Mucosa of stomach (tissue), 1 donor: ENCODE data around the gene KANK4.

Experiments
- H3K27me3 ChIP-seq: one replicate; pipeline ENCODE4 v1.7.0; 2013; ENCODE audit warnings: mild to moderate bottlenecking, low read length; ENCODE audit not compliant: control insufficient read depth, insufficient read depth
- H3K36me3 ChIP-seq: one replicate; pipeline ENCODE4 v1.7.0; 2013; ENCODE audit warnings: low read length; ENCODE audit not compliant: control insufficient read depth, insufficient read depth
- H3K4me1 ChIP-seq: one replicate; pipeline ENCODE4 v1.7.0; 2013; ENCODE audit warnings: mild to moderate bottlenecking, low read length; ENCODE audit not compliant: control insufficient read depth, insufficient read depth
- H3K4me3 ChIP-seq: one replicate; pipeline ENCODE4 v1.7.0; 2013; ENCODE audit warnings: low read length
- H3K9ac ChIP-seq: one replicate; pipeline ENCODE4 v1.7.0; 2013; ENCODE audit warnings: mild to moderate bottlenecking, low read length, moderate library complexity
- H3K9me3 ChIP-seq: one replicate; pipeline ENCODE4 v1.7.0; 2013; ENCODE audit warnings: mild to moderate bottlenecking, low read length, moderate library complexity; ENCODE audit not compliant: control insufficient read depth
- donor health status: Pancreatic carcinoma.

Gene KANK4

DNA sequence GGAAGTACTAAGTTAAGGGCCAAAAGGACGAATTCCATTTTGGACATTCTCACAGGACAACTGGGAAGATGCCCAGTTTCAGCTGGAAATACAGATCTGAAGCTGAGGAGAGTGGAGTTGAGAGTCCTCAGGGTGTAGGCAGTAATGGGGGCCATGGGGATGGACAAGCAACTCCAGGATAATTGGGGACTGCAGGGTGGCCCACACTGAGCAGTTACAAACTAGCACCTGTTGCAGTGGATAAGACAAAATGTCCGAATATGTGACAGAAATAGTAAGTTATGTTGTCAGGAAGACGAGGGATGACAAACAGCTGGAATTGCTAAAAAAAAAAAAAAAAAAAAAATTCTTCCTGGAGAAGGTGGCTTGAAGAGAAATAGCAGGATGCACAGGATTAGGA is 34.6 kb upstream of the KANK4 start:
- H3K36me3 ChIP-seq = no peaks in the 10 kb centered on the region
- H3K27me3 ChIP-seq = no peaks in the 10 kb centered on the region
- no peak overlapping the region for H3K4me3 ChIP-seq
- H3K4me1 ChIP-seq = no peaks in the 10 kb centered on the region
- H3K9me3 ChIP-seq = no peaks in the 10 kb centered on the region
- no peak overlapping the region for H3K9ac ChIP-seq

DNA sequence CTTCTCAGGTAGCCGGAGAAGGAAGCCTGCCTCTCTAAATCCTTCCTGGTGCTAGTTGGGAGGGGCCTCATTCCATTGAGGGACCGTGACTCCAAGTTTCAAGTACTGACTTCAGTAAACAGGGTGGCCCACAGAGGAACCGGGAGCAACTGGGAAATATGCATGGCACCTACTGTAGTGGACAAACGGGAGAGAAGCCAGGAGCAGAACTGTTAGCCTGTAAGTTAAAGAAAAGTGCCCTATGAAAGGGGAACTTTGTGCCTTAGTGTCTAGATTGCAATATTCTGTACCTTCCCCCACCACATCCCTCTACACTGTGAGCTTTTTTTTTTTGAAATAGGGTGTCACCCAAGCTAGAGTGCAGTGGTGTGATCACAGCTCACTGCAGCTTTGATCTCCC is 33.2 kb upstream of the KANK4 start:
- Histone ChIP-seq H3K36me3 (no peaks in the 10 kb centered on the region), H3K9ac (no peak overlapping the region), H3K4me1 (no peaks in the 10 kb centered on the region), H3K9me3 (no peaks in the 10 kb centered on the region), H3K27me3 (no peaks in the 10 kb centered on the region), H3K4me3 (no peak overlapping the region)

- H3K9ac ChIP-seq = no peak overlapping the region
- H3K27me3 ChIP-seq = no peaks in the 10 kb centered on the region
- H3K4me3 ChIP-seq = no peak overlapping the region
- no peaks in the 10 kb centered on the region for H3K4me1 ChIP-seq
- no peaks in the 10 kb centered on the region for H3K9me3 ChIP-seq
- no peaks in the 10 kb centered on the region for H3K36me3 ChIP-seq
Measured at GRCh38 chr1:62349470-62350233, 30.4 kb upstream of the KANK4 start.

DNA sequence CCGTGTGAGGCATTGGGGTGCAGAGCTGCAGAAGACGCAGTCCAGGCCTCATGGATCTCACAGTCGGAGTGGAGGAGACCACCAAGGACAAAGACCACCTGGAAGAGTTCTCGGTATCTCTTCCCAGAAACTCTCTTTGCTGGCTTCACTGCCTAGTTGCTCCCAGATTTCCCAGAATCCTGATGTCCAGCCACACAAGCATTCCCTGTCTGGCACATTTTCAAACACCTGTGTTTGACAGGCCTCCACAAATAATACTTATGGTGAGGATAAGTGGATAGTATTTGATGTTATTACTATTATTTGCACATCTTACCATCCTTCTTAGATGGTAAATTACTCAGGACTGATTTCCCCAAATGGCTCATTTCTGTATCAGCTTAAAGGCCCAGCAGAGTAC is 27.7 kb upstream of the KANK4 start:
- Histone ChIP-seq H3K4me3 (no peak overlapping the region), H3K4me1 (no peaks in the 10 kb centered on the region), H3K9me3 (no peaks in the 10 kb centered on the region), H3K9ac (no peak overlapping the region), H3K36me3 (no peaks in the 10 kb centered on the region), H3K27me3 (peaks cover 4% of the 10 kb centered on the region)

- no peak overlapping the region for H3K4me3 ChIP-seq
- H3K36me3 ChIP-seq = no peaks in the 10 kb centered on the region
- H3K27me3 ChIP-seq = peaks cover 4% of the 10 kb centered on the region
- no peaks in the 10 kb centered on the region for H3K4me1 ChIP-seq
- H3K9ac ChIP-seq = no peak overlapping the region
- H3K9me3 ChIP-seq = no peaks in the 10 kb centered on the region
Measured at GRCh38 chr1:62343911-62344310, 24.7 kb upstream of the KANK4 start.

DNA sequence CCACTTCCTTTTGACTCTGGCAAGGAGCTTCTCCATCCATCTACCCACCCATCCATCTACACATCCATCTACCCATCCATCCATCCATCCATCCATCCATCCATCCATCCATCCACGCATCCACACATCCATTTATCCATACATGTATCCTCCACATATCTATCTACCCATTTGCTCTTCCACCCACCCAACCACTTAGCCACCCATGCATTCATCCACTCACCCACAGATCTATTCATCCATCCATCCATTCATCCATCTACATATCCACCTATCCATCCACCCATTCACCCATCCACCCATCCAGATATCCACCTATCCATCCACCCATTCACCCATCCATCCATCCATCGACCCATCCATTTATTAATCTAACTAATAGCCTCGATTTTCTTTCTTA is 23.0 kb upstream of the KANK4 start:
- no peak overlapping the region for H3K9ac ChIP-seq
- no peak overlapping the region for H3K4me3 ChIP-seq
- no peaks in the 10 kb centered on the region for H3K36me3 ChIP-seq
- no peaks in the 10 kb centered on the region for H3K9me3 ChIP-seq
- H3K27me3 ChIP-seq = peaks cover 4% of the 10 kb centered on the region
- H3K4me1 ChIP-seq = no peaks in the 10 kb centered on the region

DNA sequence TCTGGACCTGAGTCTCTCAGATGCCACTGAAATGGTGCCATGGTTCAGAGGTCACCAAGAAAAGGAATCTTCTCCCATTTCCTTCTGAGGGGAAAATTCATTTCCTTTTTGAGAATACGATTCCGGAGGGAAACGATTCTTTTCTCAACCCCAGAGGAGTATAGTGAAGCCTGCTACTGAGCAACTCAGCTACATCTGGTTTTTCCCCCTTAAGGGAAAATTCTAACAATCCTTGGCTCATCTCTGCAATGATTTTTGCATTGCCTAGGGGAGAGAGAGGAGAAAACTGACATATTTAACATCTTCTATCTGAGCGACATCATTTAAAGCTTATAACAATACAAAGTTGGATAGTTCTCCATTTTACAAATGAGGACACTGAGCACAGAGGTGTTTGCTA is 22.4 kb upstream of the KANK4 start:
- Histone ChIP-seq H3K9ac (no peak overlapping the region), H3K36me3 (no peaks in the 10 kb centered on the region), H3K9me3 (no peaks in the 10 kb centered on the region), H3K27me3 (peaks cover 4% of the 10 kb centered on the region), H3K4me3 (no peak overlapping the region), H3K4me1 (no peaks in the 10 kb centered on the region)

GRCh38 chr1:62341089-62341488 is 21.9 kb upstream of the KANK4 start:
- H3K36me3 ChIP-seq = no peaks in the 10 kb centered on the region
- no peaks in the 10 kb centered on the region for H3K4me1 ChIP-seq
- H3K9me3 ChIP-seq = no peaks in the 10 kb centered on the region
- H3K9ac ChIP-seq = no peak overlapping the region
- peaks cover 4% of the 10 kb centered on the region for H3K27me3 ChIP-seq
- no peak overlapping the region for H3K4me3 ChIP-seq

DNA sequence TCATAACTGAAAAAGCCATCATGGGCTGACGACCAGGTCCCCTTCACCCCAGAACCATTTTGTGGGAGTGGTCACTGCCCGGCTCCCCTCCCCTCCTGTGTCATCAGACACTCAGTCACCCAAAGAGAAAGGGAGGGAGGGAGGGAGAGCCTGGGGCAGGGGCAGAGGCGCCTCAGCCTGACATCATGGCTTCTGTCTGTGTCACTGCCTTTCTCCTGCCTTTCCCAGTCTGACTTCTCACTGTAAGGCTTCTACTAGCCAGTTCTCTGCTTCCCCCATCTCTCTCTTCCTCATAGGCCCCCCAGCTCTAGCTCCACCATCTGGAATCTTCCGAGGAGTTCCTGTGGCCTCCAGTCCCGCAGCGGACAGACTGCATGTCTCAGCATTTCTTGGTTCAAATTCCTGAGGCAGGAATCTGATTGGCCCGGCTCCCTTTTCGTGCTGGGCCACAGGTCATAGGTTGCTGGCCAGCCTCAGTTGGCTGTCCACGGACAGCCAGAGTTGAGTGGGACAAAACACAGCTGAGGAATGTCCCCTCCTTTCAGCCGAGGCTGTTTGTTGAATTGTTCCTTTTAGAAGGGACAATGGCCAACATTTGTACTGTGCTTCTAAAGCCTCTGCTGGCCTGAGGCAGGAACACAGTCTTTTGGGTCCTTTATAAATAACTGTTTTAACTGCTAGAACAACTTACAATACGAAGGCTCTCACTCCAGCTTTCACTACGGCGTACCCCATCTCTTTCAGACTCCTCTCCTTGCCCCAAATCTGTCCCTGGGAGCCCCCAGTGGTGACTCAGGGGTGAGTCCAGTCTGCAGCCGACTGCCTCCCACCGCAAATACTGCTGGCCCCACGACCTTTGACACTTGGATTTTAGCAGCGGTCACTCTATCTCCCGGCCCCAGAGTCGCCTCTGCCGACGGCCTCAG is 18.7 kb upstream of the KANK4 start:
- Histone ChIP-seq H3K9ac (no peak overlapping the region), H3K9me3 (no peaks in the 10 kb centered on the region), H3K4me1 (no peaks in the 10 kb centered on the region), H3K27me3 (no peaks in the 10 kb centered on the region), H3K36me3 (no peaks in the 10 kb centered on the region), H3K4me3 (no peak overlapping the region)

DNA sequence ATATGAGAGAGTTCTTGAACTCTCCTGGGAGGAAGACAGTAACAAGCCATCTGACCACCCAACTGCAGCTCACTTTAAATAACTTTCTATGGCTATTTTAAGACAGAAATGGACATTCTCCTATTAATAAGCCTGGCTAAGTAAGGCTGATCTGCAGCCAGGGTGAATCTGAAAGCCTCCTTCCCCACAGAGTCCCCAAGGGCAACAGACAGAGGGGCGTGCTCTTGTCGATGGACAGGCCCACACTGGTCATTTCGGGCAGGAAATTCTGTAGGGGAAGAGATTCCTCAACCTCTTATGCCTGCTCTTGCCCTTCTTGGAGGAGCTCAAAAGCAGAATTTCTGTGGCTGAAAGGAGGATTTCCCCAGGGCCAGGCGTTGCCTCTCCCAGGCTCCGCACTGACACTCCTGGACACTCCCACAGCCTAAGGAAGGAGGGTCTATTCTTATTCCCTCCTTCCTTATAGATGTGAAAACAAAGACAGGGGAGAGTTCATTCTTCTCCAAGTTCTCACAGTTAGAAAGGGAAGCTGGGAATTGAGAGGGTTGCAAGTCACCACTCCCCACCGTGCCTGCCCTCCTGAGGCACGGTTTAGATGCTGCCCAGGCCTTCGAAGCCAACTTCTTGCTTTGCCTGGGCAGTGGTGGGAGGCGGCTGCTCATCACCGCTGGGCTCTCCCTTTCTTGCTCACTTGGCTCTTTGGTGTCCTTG is 17.9 kb upstream of the KANK4 start:
- H3K36me3 ChIP-seq = no peaks in the 10 kb centered on the region
- H3K9me3 ChIP-seq = no peaks in the 10 kb centered on the region
- no peaks in the 10 kb centered on the region for H3K27me3 ChIP-seq
- no peaks in the 10 kb centered on the region for H3K4me1 ChIP-seq
- no peak overlapping the region for H3K9ac ChIP-seq
- H3K4me3 ChIP-seq = no peak overlapping the region

GRCh38 chr1:62336638-62336994 is 17.4 kb upstream of the KANK4 start:
- Histone ChIP-seq H3K9me3 (no peaks in the 10 kb centered on the region), H3K4me1 (no peaks in the 10 kb centered on the region), H3K4me3 (no peak overlapping the region), H3K9ac (no peak overlapping the region), H3K27me3 (no peaks in the 10 kb centered on the region), H3K36me3 (no peaks in the 10 kb centered on the region)

GRCh38 chr1:62335656-62336055 is 16.4 kb upstream of the KANK4 start:
- H3K27me3 ChIP-seq = no peaks in the 10 kb centered on the region
- H3K9me3 ChIP-seq = no peaks in the 10 kb centered on the region
- no peaks in the 10 kb centered on the region for H3K36me3 ChIP-seq
- H3K4me1 ChIP-seq = no peaks in the 10 kb centered on the region
- H3K9ac ChIP-seq = no peak overlapping the region
- no peak overlapping the region for H3K4me3 ChIP-seq
